ENCODE measurements around the gene ZCCHC3. TPM values are rescaled to one million over a fixed set of nuclear protein-coding genes. Genes with fewer than 3 reads are reported as not detected.
A peak's percentile ranks its signal among the peaks of the same experiment; 100 is the strongest.

ZCCHC3 gene
- total RNA-seq, 1 donor from 2014 or later, result 40.5 TPM

- Mint-ChIP-seq H3K27ac (peak within 1 kb of the TSS; percentile 96), H3K27me3 (no peaks in the 10 kb centered on the region), H3K4me1 (ENCODE audit: unreplicated experiment) (peaks cover 16% of the 10 kb centered on the region), H3K9me3 (no peaks in the 10 kb centered on the region), H3K36me3 (peaks cover 14% of the 10 kb centered on the region), H3K4me3 (peak within 1 kb of the TSS; percentile 96)
- TF ChIP-seq CTCF (conservative IDR thresholded peaks at IDR 0.05), result no peak
- DNase-seq (ENCODE audit: extremely low spot score, unreplicated experiment), result no peak
Measured at GRCh38 chr20:346640-347316, 49.4 kb downstream of the ZCCHC3 start, which contains the start of gene NRSN2. Gene NRSN2, plus strand, starts transcription at chr20:347111. Its CDS starts 2,533 bp downstream, at chr20:349644.

GRCh38 chr20:347317-347639, 49.9 kb downstream of the ZCCHC3 start:
- no peak for DNase-seq (ENCODE audit: extremely low spot score, unreplicated experiment)
- Mint-ChIP-seq H3K4me1 (ENCODE audit: unreplicated experiment) (peaks cover 16% of the 10 kb centered on the region), H3K27me3 (no peaks in the 10 kb centered on the region), H3K4me3 (peak overlapping the region; percentile 96), H3K27ac (peak overlapping the region; percentile 96), H3K9me3 (no peaks in the 10 kb centered on the region), H3K36me3 (peaks cover 13% of the 10 kb centered on the region)
- no peak for TF ChIP-seq CTCF (conservative IDR thresholded peaks at IDR 0.05)

- peak overlapping the region; percentile 96 for H3K27ac Mint-ChIP-seq
- H3K9me3 Mint-ChIP-seq, result no peaks in the 10 kb centered on the region
- peaks cover 16% of the 10 kb centered on the region for H3K4me1 Mint-ChIP-seq (ENCODE audit: unreplicated experiment)
- H3K4me3 Mint-ChIP-seq, result peak overlapping the region; percentile 96
- peaks cover 13% of the 10 kb centered on the region for H3K36me3 Mint-ChIP-seq
- H3K27me3 Mint-ChIP-seq, result no peaks in the 10 kb centered on the region
- no peak for TF ChIP-seq CTCF (conservative IDR thresholded peaks at IDR 0.05)
- DNase-seq (ENCODE audit: extremely low spot score, unreplicated experiment), result peak; percentile 97
Measured at GRCh38 chr20:347640-348484, 50.5 kb downstream of the ZCCHC3 start.

- H3K4me1 Mint-ChIP-seq (ENCODE audit: unreplicated experiment), result peaks cover 16% of the 10 kb centered on the region
- H3K9me3 Mint-ChIP-seq, result no peaks in the 10 kb centered on the region
- no peak overlapping the region for H3K4me3 Mint-ChIP-seq
- H3K27me3 Mint-ChIP-seq, result no peaks in the 10 kb centered on the region
- no peak for TF ChIP-seq CTCF (conservative IDR thresholded peaks at IDR 0.05)
- peaks cover 13% of the 10 kb centered on the region for H3K36me3 Mint-ChIP-seq
- peak overlapping the region; percentile 96 for H3K27ac Mint-ChIP-seq
- no peak for DNase-seq (ENCODE audit: extremely low spot score, unreplicated experiment)
Measured at GRCh38 chr20:348972-349841, 51.8 kb downstream of the ZCCHC3 start.

Other genes with a start within 250 kb of the ZCCHC3 start
- not detected in 2 replicates for gene DEFB125, start 209.9 kb upstream of the ZCCHC3 start, total RNA-seq (ENCODE audit: low replicate concordance)
- gene DEFB126, start 155.0 kb upstream of the ZCCHC3 start, total RNA-seq (ENCODE audit: low replicate concordance), result not detected in 2 replicates
- gene DEFB127, start 140.1 kb upstream of the ZCCHC3 start, total RNA-seq (ENCODE audit: low replicate concordance), result not detected in 2 replicates
- gene DEFB128, start 107.9 kb upstream of the ZCCHC3 start, total RNA-seq (ENCODE audit: low replicate concordance), result not detected in 2 replicates
- gene DEFB129, start 70.3 kb upstream of the ZCCHC3 start, total RNA-seq (ENCODE audit: low replicate concordance), result not detected in 2 replicates
- gene DEFB132, start 39.8 kb upstream of the ZCCHC3 start, total RNA-seq (ENCODE audit: low replicate concordance), result not detected in 2 replicates
- gene C20orf96, start 6.8 kb upstream of the ZCCHC3 start, total RNA-seq (ENCODE audit: low replicate concordance), result 12.6 and 27.0 TPM in 2 replicates
- 9.9 and 52.7 TPM in 2 replicates for gene SOX12, start 28.0 kb downstream of the ZCCHC3 start, total RNA-seq (ENCODE audit: low replicate concordance)
- gene NRSN2, start 49.5 kb downstream of the ZCCHC3 start, total RNA-seq (ENCODE audit: low replicate concordance), result 33.8 and 43.0 TPM in 2 replicates
- 8.3 and 17.0 TPM in 2 replicates for gene TRIB3, start 83.2 kb downstream of the ZCCHC3 start, total RNA-seq (ENCODE audit: low replicate concordance)
- gene RBCK1, start 110.7 kb downstream of the ZCCHC3 start, total RNA-seq (ENCODE audit: low replicate concordance), result 81.3 and 84.9 TPM in 2 replicates
- 31.8 and 33.2 TPM in 2 replicates for gene TBC1D20, start 165.0 kb downstream of the ZCCHC3 start, total RNA-seq (ENCODE audit: low replicate concordance)
- 138 and 151 TPM in 2 replicates for gene CSNK2A1, start 246.2 kb downstream of the ZCCHC3 start, total RNA-seq (ENCODE audit: low replicate concordance)